ENCODE data around the gene SPATC1L.

Gene SPATC1L

GRCh38 chr21:46160907-46161632 lies 23.2 kb downstream of the SPATC1L start:
- no peak for DNase-seq (ENCODE audit: low read depth)

GRCh38 chr21:46160657-46160906 lies 23.7 kb downstream of the SPATC1L start:
- DNase-seq (ENCODE audit: low read depth): no peak

- DNase-seq (ENCODE audit: low read depth): no peak
Measured at GRCh38 chr21:46159841-46160656, 24.2 kb downstream of the SPATC1L start.

DNA sequence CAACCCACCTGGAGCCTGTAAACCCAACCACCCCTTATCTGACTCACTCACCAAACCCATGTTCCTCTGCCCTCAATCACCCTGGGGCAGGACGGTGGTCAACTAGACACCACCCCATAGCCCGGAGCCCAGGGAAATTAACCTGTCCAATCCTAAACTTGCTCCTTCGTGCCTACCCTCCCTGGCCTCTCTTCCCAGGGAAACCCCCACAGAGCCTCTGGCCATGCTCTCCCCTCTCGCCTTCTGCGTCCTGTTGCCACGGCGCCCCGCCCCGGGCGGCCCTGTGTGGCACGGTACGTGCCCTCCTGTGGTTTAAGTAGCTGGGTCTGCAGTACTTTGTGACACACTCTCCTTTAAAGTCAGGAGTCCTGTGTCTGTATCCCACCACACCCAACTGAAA lies 24.9 kb downstream of the SPATC1L start:
- DNase-seq (ENCODE audit: low read depth): no peak

GRCh38 chr21:46158666-46159300 lies 25.5 kb downstream of the SPATC1L start:
- no peak for DNase-seq (ENCODE audit: low read depth)

DNA sequence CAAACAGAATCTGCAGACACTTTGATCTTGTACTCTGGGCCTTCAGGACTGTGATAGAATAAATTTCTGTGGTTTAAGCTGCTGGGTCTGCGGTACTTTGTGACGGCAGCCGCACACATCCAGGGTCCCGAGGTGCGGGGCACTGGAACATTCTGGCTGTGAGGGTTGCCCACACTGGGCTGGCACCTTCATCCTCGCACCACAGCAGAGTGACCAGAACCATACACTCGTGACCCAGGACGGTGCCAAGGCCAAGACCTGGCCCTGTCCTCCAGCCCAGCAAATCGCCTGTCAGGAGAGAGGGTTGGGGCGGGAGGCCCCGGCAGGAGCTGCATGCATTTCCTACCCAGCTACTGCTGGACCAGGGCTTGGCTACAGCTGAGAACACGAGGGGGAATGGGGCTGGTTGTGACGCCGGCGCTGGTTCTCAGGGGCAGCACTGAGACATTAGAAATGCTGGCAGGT lies 26.2 kb downstream of the SPATC1L start:
- no peak for DNase-seq (ENCODE audit: low read depth)

DNA sequence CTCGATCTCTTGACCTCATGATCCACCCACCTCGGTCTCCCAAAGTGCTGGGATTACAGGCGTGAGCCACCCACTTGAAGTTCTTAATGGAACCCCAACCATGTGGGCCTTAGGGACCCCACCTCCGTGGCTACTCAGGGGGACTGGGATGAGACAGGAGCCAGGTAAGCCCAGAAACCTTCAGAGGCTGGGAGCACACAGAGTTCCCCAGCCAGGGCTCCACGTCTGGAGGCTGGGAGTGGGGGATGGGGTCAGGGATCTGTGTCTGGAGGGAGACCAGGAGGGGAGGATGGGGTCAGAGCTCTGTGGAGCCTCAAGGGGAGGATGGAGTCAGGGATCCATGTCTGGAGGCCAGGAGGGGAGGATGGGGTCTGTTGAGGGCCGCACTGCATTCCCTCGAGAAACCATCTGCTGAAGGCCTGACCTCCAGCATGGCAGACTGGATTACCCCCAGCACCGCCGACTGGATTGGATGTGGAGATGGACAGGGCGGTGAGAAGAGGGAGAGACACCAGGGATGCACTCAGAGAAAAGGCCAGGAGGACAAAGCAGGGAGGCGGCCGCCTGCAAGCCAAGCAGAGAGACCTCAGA lies 26.8 kb downstream of the SPATC1L start:
- no peak for DNase-seq (ENCODE audit: low read depth)

GRCh38 chr21:46156678-46157077 lies 27.6 kb downstream of the SPATC1L start:
- no peak for DNase-seq (ENCODE audit: low read depth)

- DNase-seq (ENCODE audit: low read depth): no peak
Measured at GRCh38 chr21:46156378-46156645, 27.9 kb downstream of the SPATC1L start.

GRCh38 chr21:46155514-46156377 lies 28.5 kb downstream of the SPATC1L start, which contains the start of gene FTCD:
TSS of gene FTCD (minus strand) at chr21:46155579. CDS start at chr21:46155523, 56 bp downstream.
- DNase-seq (ENCODE audit: low read depth): no peak

DNA sequence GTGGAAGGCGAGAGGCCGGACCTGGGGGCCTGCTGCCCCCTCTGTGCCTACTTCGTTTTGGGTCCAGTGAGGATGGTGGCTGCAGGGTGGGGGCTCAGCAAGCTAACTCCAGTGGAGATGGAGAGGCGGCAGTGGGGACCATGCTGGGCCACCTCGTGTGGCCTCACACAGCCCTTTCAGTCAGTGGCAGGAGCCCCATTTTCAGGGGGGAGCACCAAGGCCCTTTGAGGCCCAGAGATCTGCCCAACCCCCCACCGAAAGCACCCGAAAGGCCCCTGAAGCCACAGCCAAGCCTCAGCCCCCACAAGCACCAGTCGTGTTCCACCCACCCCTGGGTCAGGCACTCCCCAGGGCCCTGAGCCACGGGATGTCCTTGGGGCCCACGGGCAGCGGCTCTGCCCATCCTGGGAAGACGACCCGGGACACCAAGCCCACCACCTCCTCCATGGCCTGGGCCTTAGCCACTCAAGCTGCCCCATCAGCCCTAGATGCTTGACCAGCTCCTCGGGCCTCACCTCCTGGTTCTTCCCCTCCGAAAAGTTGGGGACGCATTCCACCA lies 29.2 kb downstream of the SPATC1L start:
- no peak for DNase-seq (ENCODE audit: low read depth)

DNA sequence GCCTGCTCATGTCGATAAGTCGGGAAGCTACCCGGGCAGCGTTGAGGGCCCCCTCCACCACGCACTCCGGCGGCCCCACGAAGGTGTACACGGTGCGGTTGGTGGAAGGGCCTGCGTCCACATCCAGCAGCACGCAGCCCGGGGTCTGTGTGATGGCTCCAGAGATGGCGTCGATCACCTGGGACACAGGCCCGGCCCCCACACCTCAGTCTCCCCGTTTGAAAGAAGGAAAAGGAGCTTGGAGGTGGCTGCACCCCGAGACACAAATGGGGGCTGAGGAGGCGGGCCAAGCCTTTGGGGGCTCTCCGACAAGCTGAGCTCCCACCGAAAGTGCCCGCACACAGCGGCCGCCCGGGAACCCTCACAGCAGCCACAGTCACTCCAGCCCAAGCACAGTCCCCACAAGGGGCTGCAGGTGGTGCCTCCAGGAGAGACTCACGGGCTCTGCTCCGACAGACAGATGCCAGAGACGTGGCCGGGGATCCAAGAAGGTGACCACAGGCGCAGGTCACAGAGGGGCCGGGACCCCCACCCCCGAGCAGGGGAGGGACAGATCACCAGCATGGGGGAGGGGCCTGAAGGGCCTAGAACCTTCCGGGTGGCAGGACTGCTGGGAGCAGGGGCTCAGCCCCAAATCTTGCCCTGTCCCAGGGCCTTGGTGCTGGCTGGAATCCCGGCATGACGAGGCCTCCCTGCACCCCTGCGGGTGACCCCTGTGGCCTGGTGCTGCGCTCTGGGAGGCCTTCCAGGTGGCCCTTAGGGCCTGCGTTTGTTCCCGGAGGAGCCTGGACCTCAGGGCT lies 29.9 kb downstream of the SPATC1L start:
- DNase-seq (ENCODE audit: low read depth): no peak

DNA sequence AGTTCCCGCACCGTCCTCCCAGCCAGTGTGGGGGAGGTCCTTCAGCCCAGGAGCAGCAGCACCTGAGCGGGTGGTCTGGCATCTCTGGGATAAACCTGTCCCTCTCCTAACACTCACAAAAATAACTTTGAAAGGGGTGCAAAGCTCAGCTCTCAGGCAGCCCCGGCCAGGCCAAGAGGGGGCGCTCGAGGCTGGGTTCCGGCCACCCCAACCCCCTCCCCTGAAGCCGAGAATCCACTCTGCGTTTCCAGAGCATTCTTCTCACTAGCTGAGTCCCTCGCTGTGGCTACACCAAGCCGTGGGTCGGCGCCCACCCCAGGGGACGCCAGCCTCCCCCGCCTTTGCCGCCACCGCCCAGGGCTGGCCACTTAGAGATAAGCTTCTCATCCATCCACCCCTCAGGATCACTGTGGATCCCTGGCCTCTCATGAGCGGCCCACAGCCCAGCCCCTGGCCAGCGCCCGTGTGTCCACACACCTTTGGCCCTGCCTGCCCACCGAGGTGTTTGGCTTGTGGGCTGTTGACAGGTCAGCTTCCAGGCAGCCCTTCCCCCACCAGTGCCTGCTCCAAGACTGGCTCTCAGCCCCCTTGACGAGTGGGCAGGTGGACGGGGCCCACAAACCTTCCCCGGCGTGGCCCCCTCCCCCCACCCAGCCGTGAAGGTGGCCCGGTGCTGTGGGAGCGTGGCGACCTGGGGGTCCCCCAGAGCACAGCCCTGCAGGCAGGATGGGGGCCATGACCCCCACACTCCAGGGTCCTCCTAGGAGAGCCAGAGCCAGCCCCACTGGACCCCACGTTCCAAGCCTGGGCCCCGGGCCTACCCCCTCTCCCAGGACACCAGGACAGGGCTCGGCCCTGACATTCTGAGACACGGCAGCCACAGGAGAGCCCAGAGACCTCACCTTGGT lies 30.8 kb downstream of the SPATC1L start:
- DNase-seq (ENCODE audit: low read depth): no peak

DNA sequence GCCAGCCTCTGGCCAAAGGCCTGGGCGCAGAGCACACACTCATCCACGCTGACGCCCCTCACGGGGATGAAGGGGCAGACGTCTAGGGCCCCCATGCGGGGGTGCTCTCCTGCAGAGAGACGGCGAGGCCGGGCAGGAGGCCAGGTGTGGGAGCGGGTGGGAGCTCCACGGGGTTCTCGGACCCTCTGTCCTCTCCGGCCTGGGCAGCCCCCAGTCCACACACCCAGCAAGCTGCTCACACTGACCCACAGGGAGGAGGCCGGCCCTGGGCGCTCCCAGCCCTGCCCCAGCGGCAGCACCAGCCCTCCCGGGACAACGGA lies 31.4 kb downstream of the SPATC1L start:
- no peak for DNase-seq (ENCODE audit: low read depth)

DNA sequence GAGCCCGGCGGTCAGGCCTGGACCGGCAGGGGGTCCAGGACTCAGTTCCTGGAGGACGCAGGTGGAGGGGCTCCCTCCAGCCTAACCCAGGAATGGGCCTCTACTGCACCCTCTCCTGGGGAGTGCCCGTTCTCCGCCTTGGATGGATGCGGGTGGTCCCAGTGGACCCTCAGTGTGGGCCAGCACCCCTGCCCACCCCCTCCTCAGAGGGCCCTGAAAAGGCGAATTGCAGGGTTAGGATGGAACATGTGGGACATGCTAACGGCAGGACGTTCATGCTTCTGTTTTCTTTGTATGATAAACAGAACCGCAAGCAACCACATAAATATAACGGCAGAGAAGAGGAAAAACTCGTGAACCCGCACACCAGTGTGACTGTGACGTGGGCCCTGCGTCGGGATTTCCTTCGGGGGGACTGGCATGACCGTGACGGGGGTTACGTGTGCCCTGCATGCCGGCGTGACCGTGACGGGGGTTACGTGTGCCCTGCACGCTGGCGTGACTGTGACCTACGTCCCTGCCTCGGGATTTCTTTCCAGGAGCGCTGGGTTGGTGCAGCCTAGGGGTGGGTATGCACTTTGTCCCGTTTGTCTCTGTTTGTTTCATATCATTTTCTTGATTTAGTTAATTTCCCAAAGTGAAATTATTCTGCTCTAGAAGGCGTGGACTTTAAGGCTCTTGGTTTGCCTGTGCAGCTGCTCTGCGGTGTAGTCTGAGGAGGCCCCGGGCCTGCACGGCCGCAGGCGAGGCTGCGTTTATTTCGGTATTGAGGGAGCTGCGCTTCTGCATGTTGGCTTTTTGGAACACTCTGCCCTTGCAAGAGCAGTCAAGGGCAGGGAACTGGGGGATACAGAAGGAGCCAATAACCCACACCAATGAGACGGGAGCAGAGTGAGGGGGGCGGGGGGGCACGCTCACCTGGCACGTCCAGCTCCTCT lies 32.0 kb downstream of the SPATC1L start:
- DNase-seq (ENCODE audit: low read depth): no peak

DNA sequence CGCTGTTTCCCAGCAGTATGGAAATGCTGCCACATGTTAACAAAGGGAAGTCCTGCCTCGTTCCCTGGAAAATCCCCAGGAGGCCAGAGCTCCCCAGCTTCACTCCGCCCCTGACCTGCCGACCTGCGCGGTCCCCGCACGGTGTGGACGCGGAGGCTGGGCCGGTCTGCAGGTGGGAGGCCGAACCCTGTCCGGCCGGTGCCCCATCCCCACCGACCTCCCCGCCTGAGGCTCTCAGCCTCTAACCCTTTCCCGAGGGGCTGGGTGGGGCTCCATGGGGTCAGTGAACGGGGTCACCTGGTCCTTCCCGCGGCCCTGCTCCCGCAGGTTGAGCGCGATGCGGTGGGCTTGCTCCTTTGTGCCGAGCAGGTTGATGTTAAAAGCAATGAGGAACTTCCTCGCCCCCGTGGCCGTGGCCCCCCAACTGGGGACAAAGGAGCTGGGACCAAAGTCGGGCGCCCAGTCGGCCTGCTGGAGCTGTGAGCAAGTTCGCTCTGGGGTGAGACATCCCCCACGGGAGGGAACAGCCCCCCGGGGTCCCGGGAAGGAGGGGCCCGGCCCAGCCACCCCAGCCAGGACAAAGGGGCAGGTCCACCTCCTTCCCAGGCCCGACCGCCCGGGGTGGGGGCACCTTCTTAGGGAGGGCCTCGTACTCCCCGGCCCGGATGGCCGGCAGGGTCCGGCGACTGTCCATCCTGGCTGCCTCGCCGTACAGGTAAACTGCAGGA lies 32.8 kb downstream of the SPATC1L start:
- no peak for DNase-seq (ENCODE audit: low read depth)

DNA sequence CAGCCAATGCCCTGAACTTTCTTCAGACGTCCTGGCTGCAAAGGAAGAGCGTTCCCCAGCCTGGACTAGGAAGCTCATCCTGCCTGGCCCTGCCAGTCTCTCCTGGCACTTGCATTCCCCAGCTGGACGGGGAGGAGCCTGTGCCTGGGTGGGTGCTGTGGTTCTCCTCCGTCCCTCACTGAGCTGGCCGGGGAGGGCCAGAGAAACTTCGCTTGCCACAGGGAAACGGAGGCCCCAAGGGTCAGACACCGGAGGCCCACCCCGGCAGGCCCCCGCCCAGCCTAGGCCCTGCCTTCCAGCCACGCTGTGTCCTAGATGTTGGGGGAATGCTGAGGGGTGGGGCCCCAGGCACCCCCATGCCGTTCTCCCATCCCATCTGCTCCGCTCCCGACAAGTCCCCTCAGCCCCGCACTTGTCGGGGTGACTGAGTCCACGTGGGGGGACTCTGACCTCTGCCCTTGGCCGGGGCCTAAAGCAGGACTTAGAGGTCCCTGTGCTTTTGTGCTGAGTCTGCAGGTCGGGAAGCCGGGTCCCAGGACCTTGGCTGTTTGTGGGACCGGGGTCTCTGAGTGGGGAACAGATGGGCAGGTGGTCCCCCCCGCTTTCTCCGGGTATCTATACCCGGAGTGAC lies 33.7 kb downstream of the SPATC1L start:
- DNase-seq (ENCODE audit: low read depth): no peak

DNA sequence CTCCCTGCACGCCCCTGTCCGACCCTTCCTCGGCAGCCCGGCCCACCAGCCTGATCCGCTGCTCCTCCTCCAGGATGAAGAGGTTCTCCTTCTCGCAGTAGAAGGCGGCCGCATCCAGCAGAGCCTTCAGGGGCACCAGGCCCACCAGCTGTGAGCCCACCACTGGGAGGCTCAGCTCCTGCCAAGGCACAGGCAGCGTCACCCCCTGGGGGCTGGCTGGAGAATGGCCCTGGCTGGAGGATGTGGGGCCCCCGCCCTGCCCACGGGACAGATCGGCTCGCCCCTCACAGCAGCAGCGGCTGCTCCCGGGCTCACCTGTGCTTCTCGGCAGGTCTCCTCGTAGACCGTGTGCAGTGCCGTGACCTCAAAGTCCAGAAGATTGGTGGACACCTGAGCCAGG lies 34.2 kb downstream of the SPATC1L start:
- DNase-seq (ENCODE audit: low read depth): no peak

Measured in activated gamma-delta T cell treated with anti-CD3 and anti-CD28 coated beads, Interleukin-2, amount 50 U/mL, for 16 hours (primary cell).